Keratinocyte (primary cell): ENCODE results near the gene SLC7A14. TPM values are rescaled to one million over a fixed set of nuclear protein-coding genes. Genes with fewer than 3 reads are reported as not detected.

Source experiments
- DNase-seq: peaks from one replicate; pipeline ENCODE4 v3.0.0-alpha.2; 2011; ENCODE audit warnings: low read depth, missing footprints, low spot score
- FAIRE-seq: peaks from 2 replicates; lab custom pipeline; 2011; peaks lifted over from hg19 to GRCh38; lab: Jason Lieb, UNC
- H2AFZ ChIP-seq: 2 replicates; pipeline ENCODE4 v1.6.0; 2012; ENCODE audit warnings: low read length, control low read depth, inconsistent platforms; ENCODE audit not compliant: control insufficient read depth
- H3K27ac ChIP-seq: 2 replicates; pipeline ENCODE4 v1.5.1; 2011; ENCODE audit warnings: low read length; ENCODE audit not compliant: control insufficient read depth, insufficient read depth
- H3K27me3 ChIP-seq: 3 replicates; pipeline ENCODE4 v1.6.0; 2011; ENCODE audit warnings: low read length; ENCODE audit not compliant: control insufficient read depth, insufficient read depth; ENCODE audit errors: extremely low read depth
- H3K36me3 ChIP-seq, 2 experiments: 2 replicates in 1 of 2; 3 replicates in 1 of 2; pipeline ENCODE4 v1.5.1; 2011; ENCODE audit warnings: low read length in 2 of 2, mild to moderate bottlenecking in 1 of 2; ENCODE audit not compliant: control insufficient read depth in 2 of 2, insufficient read depth in 2 of 2; ENCODE audit errors: extremely low read depth in 1 of 2
- H3K4me1 ChIP-seq: 3 replicates; pipeline ENCODE4 v1.5.1; 2011; ENCODE audit warnings: low read length; ENCODE audit not compliant: control insufficient read depth, insufficient read depth; ENCODE audit errors: extremely low read depth
- H3K4me2 ChIP-seq: 3 replicates; pipeline ENCODE4 v1.6.0; 2011; ENCODE audit warnings: low read depth, low read length; ENCODE audit not compliant: control insufficient read depth, insufficient read depth; ENCODE audit errors: extremely low read depth
- H3K4me3 ChIP-seq, 3 experiments: fragments of 200-600 bp in 1 of 3; sonication (generic) in 1 of 3; 2 replicates in 2 of 3; 3 replicates in 1 of 3; pipeline ENCODE4 v1.5.1; 2011 to 2016; ENCODE audit warnings: low read length in 3 of 3, mild to moderate bottlenecking in 3 of 3, control low read depth in 2 of 3, inconsistent platforms in 1 of 3, low read depth in 1 of 3, mixed read lengths in 1 of 3, mixed run types in 1 of 3, moderate library complexity in 1 of 3; ENCODE audit not compliant: control insufficient read depth in 2 of 3, insufficient read depth in 2 of 3; ENCODE audit errors: extremely low read depth in 1 of 3
- H3K79me2 ChIP-seq: 2 replicates; pipeline ENCODE4 v1.6.0; 2012; ENCODE audit warnings: low read length; ENCODE audit not compliant: control insufficient read depth, insufficient read depth
- H3K9ac ChIP-seq: 3 replicates; pipeline ENCODE4 v1.6.0; 2011; ENCODE audit warnings: low read length; ENCODE audit not compliant: control insufficient read depth, insufficient read depth; ENCODE audit errors: extremely low read depth
- H3K9me1 ChIP-seq: 3 replicates; pipeline ENCODE4 v1.6.0; 2011; ENCODE audit warnings: low read length; ENCODE audit not compliant: control insufficient read depth, insufficient read depth; ENCODE audit errors: extremely low read depth
- H3K9me3 ChIP-seq: 2 replicates; pipeline ENCODE4 v1.5.1; 2012; ENCODE audit warnings: low read depth, low read length; ENCODE audit not compliant: control insufficient read depth
- H4K20me1 ChIP-seq: 3 replicates; pipeline ENCODE4 v1.6.0; 2011; ENCODE audit warnings: low read length; ENCODE audit not compliant: control insufficient read depth, insufficient read depth; ENCODE audit errors: extremely low read depth
- CTCF ChIP-seq, 3 experiments: IDR thresholded peaks in 1 of 3; conservative IDR thresholded peaks in 1 of 3; optimal IDR thresholded peaks in 1 of 3; 2 replicates in 2 of 3; 3 replicates in 1 of 3; pipeline versions ENCODE3 to v1.5.1; 2011; ENCODE audit warnings: low read length in 3 of 3, mild to moderate bottlenecking in 3 of 3, moderate library complexity in 2 of 3, control low read depth in 1 of 3, inconsistent platforms in 1 of 3; ENCODE audit not compliant: insufficient read depth in 2 of 3; ENCODE audit errors: extremely low read depth in 1 of 3
- EZH2 ChIP-seq: IDR thresholded peaks from one replicate; pipeline ENCODE4 v1.6.1; 2012; ENCODE audit warnings: inconsistent platforms, mild to moderate bottlenecking, low read length, moderate library complexity
- dilution Hi-C: fragments of 300-500 bp; cut with MboI; formaldehyde crosslinking; loops from one replicate; pipeline ENCODE4 v1.7.0; 2020; ENCODE audit warnings: low sequenced_read_pairs; ENCODE audit not compliant: extremely low pct_ligation_motif_present
- polyA plus RNA-seq, 5 experiments: library from polyadenylated mRNA; depleted of rRNA in 3 of 5; stranded (reverse) in 3 of 5; stranded (forward) in 1 of 5; unstranded in 1 of 5; fragments of >200 nt; gene quantifications; 1 replicate in 1 of 5; 2 replicates in 3 of 5; 3 replicates in 1 of 5; pipeline versions ENCODE4 v1.2.1 to v1.2.3, GENCODE V29; 2011 to 2012; ENCODE audit warnings: missing spikeins in 2 of 5, low read depth in 1 of 5, low replicate concordance in 1 of 5

SLC7A14 gene
- polyA plus RNA-seq, 1 donor (not counting 4 experiments of a cell fraction or from before 2014, with no cell fraction given) = not detected

GRCh38 chr3:170621256-170621655, 35.4 kb upstream of the SLC7A14 start:
- H3K4me1 ChIP-seq = no peaks in the 10 kb centered on the region
- TF ChIP-seq EZH2 (no peak), CTCF (optimal IDR thresholded peaks at IDR 0.05 in 1 of 3, IDR thresholded peaks at IDR 0.05 in 1 of 3, conservative IDR thresholded peaks at IDR 0.05 in 1 of 3; ENCODE audit: extremely low read depth in 1 of 3, insufficient read depth in 2 of 3, low read length in 3 of 3) (no peak)
- H3K27ac ChIP-seq = no peak overlapping the region
- H3K9ac ChIP-seq = no peak overlapping the region
- H3K4me2 ChIP-seq = no peak overlapping the region
- H2AFZ ChIP-seq = no peak overlapping the region
- FAIRE-seq (no peak), DNase-seq (no peak)
- H3K9me3 ChIP-seq = no peaks in the 10 kb centered on the region
- no peaks in the 10 kb centered on the region for H3K27me3 ChIP-seq
- H4K20me1 ChIP-seq = no peaks in the 10 kb centered on the region
- no peaks in the 10 kb centered on the region for H3K9me1 ChIP-seq
- no peak overlapping the region for H3K4me3 ChIP-seq
- dilution Hi-C loops = no loop called here
- no peaks in the 10 kb centered on the region for H3K79me2 ChIP-seq
- no peaks in the 10 kb centered on the region for H3K36me3 ChIP-seq

GRCh38 chr3:170614214-170614966, 28.5 kb upstream of the SLC7A14 start:
- dilution Hi-C loops = no loop called here
- Histone ChIP-seq H4K20me1 (no peaks in the 10 kb centered on the region), H3K4me2 (no peak overlapping the region), H3K4me1 (peaks cover 9% of the 10 kb centered on the region), H3K27me3 (no peaks in the 10 kb centered on the region), H3K9me1 (no peaks in the 10 kb centered on the region), H3K27ac (no peak overlapping the region), H3K9ac (no peak overlapping the region), H2AFZ (no peak overlapping the region), H3K9me3 (no peaks in the 10 kb centered on the region), H3K4me3 (no peak overlapping the region), H3K79me2 (no peaks in the 10 kb centered on the region), H3K36me3 (no peaks in the 10 kb centered on the region)
- FAIRE-seq = peak; percentile 88
- no peak for TF ChIP-seq EZH2
- TF ChIP-seq CTCF (optimal IDR thresholded peaks at IDR 0.05 in 1 of 3, IDR thresholded peaks at IDR 0.05 in 1 of 3, conservative IDR thresholded peaks at IDR 0.05 in 1 of 3; ENCODE audit: extremely low read depth in 1 of 3, insufficient read depth in 2 of 3, low read length in 3 of 3) = no peak
- DNase-seq = peak; percentile 19
